GM12891 (cell line): ENCODE data around the gene NBPF15. TPM values are rescaled to one million over a fixed set of nuclear protein-coding genes. Genes with fewer than 3 reads are reported as not detected.
"Not testable (repeated sequence)": the region's sequence is repeated elsewhere in the genome, so short reads cannot be mapped to it uniquely, and the experiment has no call there.

Experiments
- DNase-seq: peaks from one replicate; pipeline ENCODE4 v3.0.0; 2011; ENCODE audit warnings: low spot score; ENCODE audit not compliant: insufficient read length
- FAIRE-seq: peaks from 2 replicates; lab custom pipeline; 2011; peaks lifted over from hg19 to GRCh38; lab: Jason Lieb, UNC
- polyA plus RNA-seq: library from polyadenylated mRNA; unstranded; fragments of >200 nt; gene quantifications from one replicate; pipeline ENCODE4 v1.2.1, GENCODE V29; 2012; ENCODE audit warnings: low read depth, missing spikeins, inconsistent platforms; ENCODE audit not compliant: missing spikeins

NBPF15 gene
- 13.3 TPM for polyA plus RNA-seq

- FAIRE-seq: peak; percentile 85
- DNase-seq: not testable (repeated sequence)
Measured at GRCh38 chr1:144461136-144461759, at the start of gene NBPF15. Gene NBPF15, minus strand, starts transcription at chr1:144461669. Its CDS starts 21,666 bp downstream, at chr1:144440003.

GRCh38 chr1:144496429-144496828 is 35.0 kb upstream of the NBPF15 start:
- not testable (repeated sequence) for FAIRE-seq

GRCh38 chr1:144494130-144494529 is 32.7 kb upstream of the NBPF15 start:
- not testable (repeated sequence) for FAIRE-seq, DNase-seq

More at GRCh38 chr1:144496429-144496828, 35.0 kb upstream of the NBPF15 start:
- DNase-seq: not testable (repeated sequence)

- not testable (repeated sequence) for DNase-seq, FAIRE-seq
Measured at GRCh38 chr1:144490394-144490793, 28.9 kb upstream of the NBPF15 start.

GRCh38 chr1:144487002-144487401 is 25.5 kb upstream of the NBPF15 start:
- not testable (repeated sequence) for FAIRE-seq, DNase-seq

- not testable (repeated sequence) for DNase-seq, FAIRE-seq
Measured at GRCh38 chr1:144485048-144485993, 23.9 kb upstream of the NBPF15 start.

GRCh38 chr1:144473897-144474296 is 12.4 kb upstream of the NBPF15 start:
- FAIRE-seq, DNase-seq: not testable (repeated sequence)

- FAIRE-seq, DNase-seq: not testable (repeated sequence)
Measured at GRCh38 chr1:144471434-144471833, 10.0 kb upstream of the NBPF15 start.

GRCh38 chr1:144461778-144462177 is 309 bp upstream of the NBPF15 start:
- FAIRE-seq, DNase-seq: not testable (repeated sequence)

GRCh38 chr1:144460686-144461085 is 783 bp downstream of the NBPF15 start:
- FAIRE-seq: peak; percentile 5
- not testable (repeated sequence) for DNase-seq

- FAIRE-seq, DNase-seq: not testable (repeated sequence)
Measured at GRCh38 chr1:144442402-144442801, 19.1 kb downstream of the NBPF15 start.

GRCh38 chr1:144439737-144440136 is 21.7 kb downstream of the NBPF15 start:
- not testable (repeated sequence) for FAIRE-seq, DNase-seq

GRCh38 chr1:144418891-144419694 is 42.4 kb downstream of the NBPF15 start:
- not testable (repeated sequence) for FAIRE-seq, DNase-seq

GRCh38 chr1:144413404-144414118 is 47.9 kb downstream of the NBPF15 start:
- not testable (repeated sequence) for FAIRE-seq, DNase-seq
